H9 (cell line): ENCODE measurements around the gene GPR153. TPM values are rescaled to one million over a fixed set of nuclear protein-coding genes. Genes with fewer than 3 reads are reported as not detected.

Source experiments
- DNase-seq: peaks from one replicate; pipeline ENCODE4 v3.0.0-alpha.2; 2017
- H2AFZ ChIP-seq: one replicate; pipeline ENCODE4 v1.6.1; 2013; ENCODE audit warnings: mild to moderate bottlenecking, low read length, control low read depth, moderate library complexity
- H2AK5ac ChIP-seq: 2 replicates; pipeline ENCODE4 v1.6.1; 2013; ENCODE audit warnings: low read length, control low read depth, mixed read lengths; ENCODE audit not compliant: insufficient read length
- H2BK120ac ChIP-seq: one replicate; pipeline ENCODE4 v1.6.1; 2013; ENCODE audit warnings: low read depth, mild to moderate bottlenecking, low read length, control low read depth, inconsistent platforms; ENCODE audit not compliant: poor library complexity, severe bottlenecking
- H2BK12ac ChIP-seq: 2 replicates; pipeline ENCODE4 v1.6.1; 2013; ENCODE audit warnings: low read length, control low read depth, mixed read lengths, low read depth; ENCODE audit not compliant: insufficient read length
- H2BK15ac ChIP-seq: 2 replicates; pipeline ENCODE4 v1.6.1; 2013; ENCODE audit warnings: low read depth, low read length, control low read depth
- H2BK20ac ChIP-seq: one replicate; pipeline ENCODE4 v1.6.1; 2013; ENCODE audit warnings: low read depth, mild to moderate bottlenecking, low read length, control low read depth, inconsistent platforms; ENCODE audit not compliant: poor library complexity, severe bottlenecking
- H2BK5ac ChIP-seq: 2 replicates; pipeline ENCODE4 v1.6.1; 2013; ENCODE audit warnings: low read length, control low read depth, mixed read lengths; ENCODE audit not compliant: insufficient read length
- H3K14ac ChIP-seq: 2 replicates; pipeline ENCODE4 v1.6.1; 2013; ENCODE audit warnings: low read length, control low read depth; ENCODE audit not compliant: insufficient read depth
- H3K18ac ChIP-seq: 2 replicates; pipeline ENCODE4 v1.6.1; 2013; ENCODE audit warnings: low read depth, mild to moderate bottlenecking, mixed read lengths, low read length, control low read depth; ENCODE audit not compliant: insufficient read length
- H3K23ac ChIP-seq: 2 replicates; pipeline ENCODE4 v1.6.1; 2013; ENCODE audit warnings: low read length, control low read depth, mixed read lengths, low read depth; ENCODE audit not compliant: insufficient read length
- H3K23me2 ChIP-seq: 2 replicates; pipeline ENCODE4 v1.6.1; 2013; ENCODE audit warnings: low read depth, mild to moderate bottlenecking, mixed read lengths, low read length, control low read depth; ENCODE audit not compliant: insufficient read length, poor library complexity, severe bottlenecking
- H3K27ac ChIP-seq: 2 replicates; pipeline ENCODE4 v1.5.1; 2013; ENCODE audit warnings: low read length, control low read depth, mixed read lengths, low read depth; ENCODE audit not compliant: insufficient read length
- H3K27me3 ChIP-seq: 2 replicates; pipeline ENCODE4 v1.6.1; 2013; ENCODE audit warnings: low read length, control low read depth, inconsistent platforms; ENCODE audit not compliant: insufficient read depth
- H3K4ac ChIP-seq: 2 replicates; pipeline ENCODE4 v1.6.1; 2013; ENCODE audit warnings: low read depth, mild to moderate bottlenecking, control low read depth, inconsistent platforms, low read length, moderate library complexity
- H3K4me1 ChIP-seq: 2 replicates; pipeline ENCODE4 v1.6.1; 2013; ENCODE audit warnings: low read length, control low read depth, inconsistent platforms; ENCODE audit not compliant: insufficient read depth
- H3K4me2 ChIP-seq: 2 replicates; pipeline ENCODE4 v1.6.1; 2013; ENCODE audit warnings: low read length, control low read depth, mixed read lengths; ENCODE audit not compliant: insufficient read length, insufficient read depth
- H3K56ac ChIP-seq: 2 replicates; pipeline ENCODE4 v1.6.1; 2013; ENCODE audit warnings: low read depth, mild to moderate bottlenecking, mixed read lengths, low read length, control low read depth; ENCODE audit not compliant: insufficient read length
- H3K79me1 ChIP-seq: 2 replicates; pipeline ENCODE4 v1.6.1; 2013; ENCODE audit warnings: low read depth, mild to moderate bottlenecking, moderate library complexity, low read length, control low read depth, inconsistent platforms; ENCODE audit not compliant: insufficient read depth, poor library complexity, severe bottlenecking
- H3K79me2 ChIP-seq: 2 replicates; pipeline ENCODE4 v1.6.1; 2013; ENCODE audit warnings: low read length, control low read depth, inconsistent platforms; ENCODE audit not compliant: insufficient read depth
- H3K9ac ChIP-seq: 2 replicates; pipeline ENCODE4 v1.6.1; 2013; ENCODE audit warnings: low read length, control low read depth, mixed read lengths; ENCODE audit not compliant: insufficient read length; ENCODE audit errors: extremely low read depth
- H3K9me3 ChIP-seq: one replicate; pipeline ENCODE4 v1.6.1; 2013; ENCODE audit warnings: low read depth, low read length, inconsistent platforms; ENCODE audit not compliant: control insufficient read depth
- H3T11ph ChIP-seq: one replicate; pipeline ENCODE4 v1.6.1; 2013; ENCODE audit warnings: mild to moderate bottlenecking, low read length, control low read depth, inconsistent platforms
- H4K20me1 ChIP-seq: one replicate; pipeline ENCODE4 v1.6.1; 2013; ENCODE audit not compliant: control insufficient read depth, insufficient read length, insufficient read depth
- H4K5ac ChIP-seq: 2 replicates; pipeline ENCODE4 v1.6.1; 2013; ENCODE audit warnings: low read depth, mild to moderate bottlenecking, mixed read lengths, low read length, control low read depth; ENCODE audit not compliant: insufficient read length
- H4K8ac ChIP-seq: replicated peaks from 2 replicates; pipeline ENCODE4 v1.6.1; 2013; ENCODE audit warnings: low read length, control low read depth, mixed read lengths, low read depth; ENCODE audit not compliant: insufficient read length
- H4K91ac ChIP-seq: 2 replicates; pipeline ENCODE4 v1.6.1; 2013; ENCODE audit warnings: low read depth, mild to moderate bottlenecking, moderate library complexity, mixed read lengths, low read length, control low read depth; ENCODE audit not compliant: insufficient read length
- H3K27ac Mint-ChIP-seq, 3 experiments: 2 replicates in 2 of 3; 3 replicates in 1 of 3; pipeline ENCODE4 v1.8.0; 2020 to 2021; ENCODE audit warnings: mixed read lengths in 3 of 3, mild to moderate bottlenecking in 1 of 3, moderate library complexity in 1 of 3
- H3K27me3 Mint-ChIP-seq: 2 replicates; pipeline ENCODE4 v1.8.0; 2021; ENCODE audit warnings: low read depth, mild to moderate bottlenecking, moderate library complexity, mixed read lengths
- H3K36me3 Mint-ChIP-seq, 3 experiments: 2 replicates in 2 of 3; 3 replicates in 1 of 3; pipeline ENCODE4 v1.8.0; 2020 to 2021; ENCODE audit warnings: low read depth in 3 of 3, mixed read lengths in 3 of 3; ENCODE audit not compliant: insufficient read depth in 1 of 3
- H3K4me1 Mint-ChIP-seq, 2 experiments: 2 replicates each; pipeline ENCODE4 v1.8.0; 2020; ENCODE audit warnings: mixed read lengths in 2 of 2
- H3K4me3 Mint-ChIP-seq, 2 experiments: 2 replicates in 1 of 2; 3 replicates in 1 of 2; pipeline ENCODE4 v1.8.0; 2020 to 2021; ENCODE audit warnings: mild to moderate bottlenecking in 2 of 2, mixed read lengths in 2 of 2, moderate library complexity in 1 of 2
- H3K9me3 Mint-ChIP-seq, 2 experiments: 2 replicates in 1 of 2; 3 replicates in 1 of 2; pipeline ENCODE4 v1.8.0; 2020; ENCODE audit warnings: mild to moderate bottlenecking in 2 of 2, mixed read lengths in 2 of 2, moderate library complexity in 1 of 2
- CTCF ChIP-seq: fragments of 200-600 bp; sonication (generic); conservative IDR thresholded peaks from 3 replicates; pipeline ENCODE4 v1.8.0; 2021; ENCODE audit warnings: antibody characterized with exemption, mild to moderate bottlenecking
- WGBS: extraction: QIAGEN DNeasy Blood & Tissue Kit; methylation state at CpG from one replicate; pipeline ENCODE4 v1.1.7; 2013; ENCODE audit warnings: missing lambda C conversion rate, low lambda C conversion rate, mixed read lengths; ENCODE audit not compliant: insufficient read length; ENCODE audit errors: extremely low coverage; 5-methylcytosine and 5-hydroxymethylcytosine counted together
- total RNA-seq: library from RNA; stranded (reverse); gene quantifications from 2 replicates; pipeline ENCODE4 v1.2.1, GENCODE V29; 2021

Gene GPR153
- total RNA-seq, 1 experiment from 2014 or later: 8.9 TPM

GRCh38 chr1:6237093-6237492, 23.8 kb downstream of the GPR153 start:
- peaks cover 45 to 56% of the 10 kb centered on the region in 2 experiments for H3K4me1 Mint-ChIP-seq
- H4K5ac ChIP-seq: no peak overlapping the region
- no peak overlapping the region for H3T11ph ChIP-seq
- H3K27ac Mint-ChIP-seq: no peak overlapping the region; a peak in 1 of 7 replicates
- no peaks in the 10 kb centered on the region for H3K27me3 ChIP-seq
- H3K79me2 ChIP-seq: peaks cover 6% of the 10 kb centered on the region; the same call in 1 of the 2 replicates
- no peaks in the 10 kb centered on the region for H3K9me3 ChIP-seq
- H3K14ac ChIP-seq: no peak overlapping the region
- H4K8ac ChIP-seq: no peak overlapping the region
- H2AK5ac ChIP-seq: no peak overlapping the region
- no peak for TF ChIP-seq CTCF
- H3K4ac ChIP-seq: no peak overlapping the region
- H4K20me1 ChIP-seq: no peaks in the 10 kb centered on the region
- H2BK15ac ChIP-seq: no peak overlapping the region
- no peak overlapping the region for H3K23ac ChIP-seq
- peaks cover 16 to 24% (median 21%) of the 10 kb centered on the region in 3 experiments; a peak in 6 of 7 replicates for H3K36me3 Mint-ChIP-seq
- no peak overlapping the region for H3K4me2 ChIP-seq
- no peak overlapping the region for H3K18ac ChIP-seq
- DNase-seq: no peak
- H3K23me2 ChIP-seq: peaks cover 15% of the 10 kb centered on the region
- no peaks in the 10 kb centered on the region for H3K27me3 Mint-ChIP-seq
- no peak overlapping the region for H3K9ac ChIP-seq
- no peak overlapping the region for H2BK12ac ChIP-seq
- H4K91ac ChIP-seq: no peak overlapping the region
- no peaks in the 10 kb centered on the region; a peak in 2 of 5 replicates for H3K9me3 Mint-ChIP-seq
- no peak overlapping the region for H2AFZ ChIP-seq
- H3K4me1 ChIP-seq: peaks cover 2% of the 10 kb centered on the region; the same call in 1 of the 2 replicates
- H3K4me3 Mint-ChIP-seq: peak overlapping the region; percentile 30 to 32; a peak in 2 of 5 replicates
- H3K79me1 ChIP-seq: peaks cover 11% of the 10 kb centered on the region
- H2BK120ac ChIP-seq: no peak overlapping the region
- H2BK20ac ChIP-seq: no peak overlapping the region
- no peak overlapping the region for H3K27ac ChIP-seq
- no peak overlapping the region for H3K56ac ChIP-seq
- no peak overlapping the region for H2BK5ac ChIP-seq
- no CpG with 5 or more reads among the region's 4 CpGs for WGBS
